VCaP (cell line): Measurements from ENCODE around the gene MRPL51.
"Not testable (repeated sequence)": the region's sequence is repeated elsewhere in the genome, so short reads cannot be mapped to it uniquely, and the experiment has no call there.

ENCODE experiments used
- H3K27ac ChIP-seq: fragments of 450-650 bp; 2 replicates; pipeline ENCODE4 v1.5.1; 2017
- TF ChIP-seq, protein P1 (sequence below): fragments of 450-650 bp; conservative IDR thresholded peaks from 2 replicates; pipeline ENCODE4 v1.5.1; 2017; ENCODE audit warnings: mild to moderate bottlenecking, moderate library complexity

MRPL51 gene

DNA sequence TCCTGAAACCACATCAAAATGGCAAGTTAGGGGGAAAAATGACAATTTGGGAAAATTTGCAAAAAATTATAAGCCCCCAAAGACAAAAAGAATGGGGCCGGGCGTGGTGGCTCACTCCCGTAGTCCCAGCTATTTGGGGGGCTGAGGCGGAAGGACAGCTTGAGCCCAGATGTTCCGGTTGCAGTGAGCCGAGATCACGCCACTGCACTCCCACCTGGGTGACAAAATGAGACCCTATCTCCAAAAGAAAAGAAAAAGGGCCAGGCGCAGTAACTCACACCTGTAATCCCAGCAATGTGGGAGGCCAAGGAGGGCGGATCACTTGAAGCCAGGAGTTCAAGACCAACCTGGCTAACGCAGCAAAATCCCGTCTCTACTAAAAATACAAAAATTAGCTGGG is 20.6 kb downstream of the MRPL51 start:
- TF ChIP-seq, protein P1, sequence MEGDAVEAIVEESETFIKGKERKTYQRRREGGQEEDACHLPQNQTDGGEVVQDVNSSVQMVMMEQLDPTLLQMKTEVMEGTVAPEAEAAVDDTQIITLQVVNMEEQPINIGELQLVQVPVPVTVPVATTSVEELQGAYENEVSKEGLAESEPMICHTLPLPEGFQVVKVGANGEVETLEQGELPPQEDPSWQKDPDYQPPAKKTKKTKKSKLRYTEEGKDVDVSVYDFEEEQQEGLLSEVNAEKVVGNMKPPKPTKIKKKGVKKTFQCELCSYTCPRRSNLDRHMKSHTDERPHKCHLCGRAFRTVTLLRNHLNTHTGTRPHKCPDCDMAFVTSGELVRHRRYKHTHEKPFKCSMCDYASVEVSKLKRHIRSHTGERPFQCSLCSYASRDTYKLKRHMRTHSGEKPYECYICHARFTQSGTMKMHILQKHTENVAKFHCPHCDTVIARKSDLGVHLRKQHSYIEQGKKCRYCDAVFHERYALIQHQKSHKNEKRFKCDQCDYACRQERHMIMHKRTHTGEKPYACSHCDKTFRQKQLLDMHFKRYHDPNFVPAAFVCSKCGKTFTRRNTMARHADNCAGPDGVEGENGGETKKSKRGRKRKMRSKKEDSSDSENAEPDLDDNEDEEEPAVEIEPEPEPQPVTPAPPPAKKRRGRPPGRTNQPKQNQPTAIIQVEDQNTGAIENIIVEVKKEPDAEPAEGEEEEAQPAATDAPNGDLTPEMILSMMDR = no peak

DNA sequence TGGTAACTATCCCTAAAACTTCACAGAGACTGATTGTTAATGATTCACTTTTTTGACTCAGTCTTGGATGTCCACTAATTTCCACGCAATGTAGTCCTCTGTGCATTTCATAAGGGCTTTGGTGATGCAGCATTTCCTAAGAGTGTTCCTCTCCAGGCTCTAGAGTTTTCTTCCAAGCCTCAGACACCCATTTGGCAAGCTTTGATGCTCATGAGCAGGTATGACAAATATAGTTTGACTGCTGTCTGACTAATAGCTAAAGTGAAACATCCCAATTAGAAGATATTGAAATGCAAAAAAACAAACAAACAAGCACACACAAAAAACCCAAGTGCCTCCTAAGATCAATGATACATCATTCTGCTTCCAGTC is 21.1 kb downstream of the MRPL51 start:
- H3K27ac ChIP-seq = no peak overlapping the region
- TF ChIP-seq, protein P1 = no peak

More for the DNA sequence above, 20.6 kb downstream of the MRPL51 start:
- no peak overlapping the region for H3K27ac ChIP-seq

DNA sequence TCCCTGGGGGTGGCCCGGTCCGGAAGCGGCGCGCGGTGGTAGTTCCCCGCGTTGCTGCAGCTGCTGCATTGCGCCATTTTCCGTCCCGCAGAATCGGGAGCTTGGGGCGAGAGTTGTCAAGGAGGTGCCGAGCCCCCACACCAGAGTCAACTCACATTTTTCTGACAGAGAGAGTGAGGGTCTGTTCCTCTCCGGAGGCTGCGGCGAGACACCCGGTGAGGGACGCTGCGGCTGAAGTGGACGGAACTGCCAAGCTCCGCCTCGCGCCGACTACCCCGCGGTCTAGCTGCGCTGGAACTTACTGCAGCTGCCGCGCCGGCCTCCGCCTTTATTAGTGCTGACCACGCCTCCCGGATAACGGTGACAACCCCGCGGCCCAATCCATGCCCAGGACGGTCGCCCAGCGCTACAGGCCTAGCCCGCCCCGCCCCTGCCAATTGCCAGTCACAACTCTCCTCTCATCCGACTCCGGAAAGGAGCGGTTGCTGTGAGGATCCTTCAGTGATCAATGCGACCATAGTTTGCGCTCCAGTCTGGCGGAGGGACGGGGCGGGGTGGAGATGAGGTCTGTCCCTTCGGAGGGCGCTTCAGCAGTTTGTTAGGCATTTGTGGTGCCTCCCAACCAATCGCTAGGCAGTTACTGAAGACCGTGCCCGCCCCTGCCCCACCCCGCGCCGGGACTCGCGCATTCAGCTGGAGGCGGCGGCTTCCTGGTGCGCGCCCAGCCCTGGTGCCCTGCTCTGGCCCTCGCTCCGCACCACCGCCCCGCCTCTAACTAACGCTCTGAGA is 22.5 kb downstream of the MRPL51 start, which contains the start of gene VAMP1:
Gene VAMP1, minus strand, starts transcription at position 303 of the 789 bp plus-strand sequence. Its CDS starts 146 bp downstream, at position 157.
- H3K27ac ChIP-seq = peak within 1 kb of the TSS; percentile 74
- TF ChIP-seq, protein P1 = 0 out of 2 replicates have a peak, but pooled peaks have one; percentile 1

DNA sequence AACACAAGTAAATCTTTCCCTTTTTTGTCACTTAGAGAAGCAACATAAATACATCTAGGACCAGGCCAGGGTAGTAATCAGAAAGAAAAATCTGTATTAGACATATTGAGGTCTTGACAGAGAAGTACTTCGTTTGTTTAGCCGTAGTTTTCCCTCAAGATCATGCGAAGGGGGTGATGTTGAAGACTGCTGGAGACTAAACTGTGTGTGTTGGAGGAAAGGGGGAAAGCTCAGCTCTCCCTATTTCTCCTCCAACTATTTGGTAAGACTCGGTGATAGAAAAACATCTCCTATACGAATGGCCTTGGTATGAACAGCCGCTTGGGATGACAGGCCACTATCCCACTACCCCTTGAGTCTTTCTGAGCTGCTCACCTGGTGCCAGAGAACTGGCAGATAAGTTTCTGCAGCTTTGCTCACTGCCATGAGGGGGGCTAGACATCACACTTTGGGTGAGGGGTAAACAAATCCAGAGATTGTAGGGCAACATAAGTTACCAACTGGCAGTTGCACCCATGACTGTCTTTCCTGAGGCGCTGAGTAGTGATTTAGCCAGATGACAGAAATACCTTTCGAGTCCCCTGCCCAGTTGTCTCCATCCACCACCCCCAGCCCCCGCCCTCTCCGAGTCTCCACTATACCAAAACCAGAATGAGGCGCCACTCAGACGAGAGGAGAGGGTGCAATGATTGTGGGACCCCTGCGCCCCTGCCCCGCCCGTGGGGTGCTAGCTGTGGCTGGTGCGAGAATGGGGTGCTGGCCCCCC is 23.3 kb downstream of the MRPL51 start:
- TF ChIP-seq, protein P1 = 0 out of 2 replicates have a peak, but pooled peaks have one; percentile 4
- peak overlapping the region; percentile 74 for H3K27ac ChIP-seq

DNA sequence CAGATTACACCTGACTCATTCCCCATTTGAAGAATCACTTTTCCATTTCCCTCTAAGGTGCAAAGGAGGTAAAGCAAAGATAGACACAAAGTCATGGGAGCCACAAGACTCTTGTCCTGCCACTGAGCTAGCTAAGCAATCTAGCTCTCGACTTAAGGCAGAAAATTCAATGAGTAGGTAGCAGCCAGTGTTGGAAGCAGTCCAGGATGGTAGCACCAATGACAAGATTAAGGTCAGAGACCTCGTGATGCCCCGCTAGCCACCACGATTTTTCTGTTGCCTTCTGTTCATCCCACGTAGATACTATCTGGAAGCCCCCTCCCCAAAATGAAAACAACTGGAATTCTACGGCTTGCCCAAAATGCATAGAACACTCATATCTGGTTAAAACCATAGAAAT is 24.0 kb downstream of the MRPL51 start:
- no peak overlapping the region for H3K27ac ChIP-seq
- TF ChIP-seq, protein P1 = no peak

DNA sequence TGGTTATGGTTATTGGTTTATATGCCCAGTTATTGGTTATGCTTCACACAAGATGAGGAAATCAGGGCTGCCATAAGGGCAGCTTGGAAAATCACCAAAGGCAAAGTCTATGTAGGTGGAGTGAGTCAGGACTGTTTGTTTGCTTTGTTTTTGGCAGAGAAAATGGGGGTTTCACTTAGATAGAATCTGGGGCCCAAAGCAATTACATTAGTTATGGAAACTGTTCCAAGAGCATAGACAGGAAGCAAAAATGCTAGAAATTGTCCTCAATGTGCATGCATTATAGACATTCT is 24.8 kb downstream of the MRPL51 start:
- TF ChIP-seq, protein P1 = no peak
- H3K27ac ChIP-seq = no peak overlapping the region

DNA sequence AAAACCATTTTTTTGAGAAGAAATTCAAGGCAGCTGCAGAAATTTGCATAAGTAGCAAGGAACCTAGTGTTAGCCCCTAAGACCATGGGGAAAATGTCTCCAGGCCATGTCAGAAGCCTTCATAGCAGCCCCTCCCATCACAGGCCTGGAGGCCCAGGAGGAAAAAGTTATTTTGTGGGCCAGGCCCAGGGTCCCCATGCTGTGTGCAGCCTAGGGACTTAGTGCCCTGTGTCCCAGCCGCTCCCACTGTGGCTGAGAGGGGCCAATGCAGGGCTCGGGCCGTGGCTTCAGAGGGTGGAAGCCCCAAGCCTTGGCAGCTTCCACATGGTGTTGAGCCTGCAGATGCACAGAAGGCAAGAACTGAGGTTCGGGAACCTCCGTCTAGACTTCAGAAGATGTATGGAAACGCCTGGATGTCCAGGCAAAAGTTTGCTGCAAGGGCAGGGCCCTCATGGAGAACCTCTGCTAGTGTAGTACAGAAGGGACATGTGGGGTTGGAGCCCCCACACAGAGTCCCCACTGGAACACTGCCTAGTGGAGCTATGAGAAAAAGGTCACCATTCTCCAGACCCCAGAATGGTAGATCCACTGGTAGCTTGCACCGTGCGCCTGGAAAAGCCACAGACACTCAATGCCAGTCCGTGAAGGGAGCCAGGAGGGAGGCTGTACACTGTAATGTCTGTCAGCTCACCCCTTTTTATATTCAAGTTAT is 25.3 kb downstream of the MRPL51 start:
- not testable (repeated sequence) for H3K27ac ChIP-seq

DNA sequence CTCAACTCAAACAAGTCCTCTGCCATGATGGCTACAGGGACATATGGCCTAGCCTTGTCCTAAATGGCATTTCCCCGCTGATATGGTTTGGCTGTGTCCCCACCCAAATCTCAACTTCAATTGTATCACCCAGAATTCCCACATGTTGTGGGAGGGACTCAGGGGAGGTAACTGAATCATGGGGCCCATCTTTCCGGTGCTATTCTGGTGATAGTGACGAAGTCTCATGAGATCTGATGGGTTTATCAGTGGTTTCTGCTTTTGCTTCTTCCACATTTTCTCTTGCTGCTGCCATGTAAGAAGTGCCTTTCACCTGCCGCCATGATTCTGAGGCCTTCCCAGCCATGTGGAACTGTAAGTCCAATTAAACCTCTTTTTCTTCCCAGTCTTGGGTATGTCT is 26.3 kb downstream of the MRPL51 start:
- H3K27ac ChIP-seq = not testable (repeated sequence)
